GM23338 (cell line): Measurements from ENCODE around the gene C11orf24. TPM values are rescaled to one million over a fixed set of nuclear protein-coding genes. Genes with fewer than 3 reads are reported as not detected.

Experiments
- ATAC-seq: fragments of 200-7000 bp; cut with Tn5 transposase; 3 replicates; pipeline ENCODE4 v1.9.1; 2020
- DNase-seq: peaks from one replicate; pipeline ENCODE4 v3.0.0-alpha.2; 2015; ENCODE audit warnings: low spot score
- H2AFZ ChIP-seq: fragments of 200-600 bp; sonication (generic); 2 replicates; pipeline ENCODE4 v1.8.0; 2016; ENCODE audit warnings: antibody characterized with exemption, mild to moderate bottlenecking, moderate library complexity
- H3F3A ChIP-seq: fragments of 200-600 bp; sonication (generic); replicated peaks from 2 replicates; pipeline ENCODE4 v1.8.0; 2017; ENCODE audit warnings: antibody characterized with exemption, mixed run types, low read depth
- H3K27ac ChIP-seq: fragments of 200-600 bp; sonication (generic); 2 replicates; pipeline ENCODE4 v1.6.1; 2016; ENCODE audit warnings: low read depth
- H3K27me3 ChIP-seq: fragments of 200-600 bp; sonication (generic); 2 replicates; pipeline ENCODE4 v1.8.0; 2016; ENCODE audit warnings: mild to moderate bottlenecking, mixed run types, moderate library complexity; ENCODE audit not compliant: insufficient read depth
- H3K36me3 ChIP-seq: fragments of 200-600 bp; sonication (generic); 2 replicates; pipeline ENCODE4 v1.8.0; 2016; ENCODE audit warnings: mild to moderate bottlenecking; ENCODE audit not compliant: insufficient read depth
- H3K4me1 ChIP-seq: fragments of 200-600 bp; sonication (generic); 2 replicates; pipeline ENCODE4 v1.8.0; 2016; ENCODE audit warnings: mild to moderate bottlenecking, moderate library complexity; ENCODE audit not compliant: insufficient read depth
- H3K4me2 ChIP-seq: fragments of 200-600 bp; sonication (generic); 2 replicates; pipeline ENCODE4 v1.7.1; 2017; ENCODE audit warnings: mixed run types
- H3K4me3 ChIP-seq: fragments of 200-600 bp; sonication (generic); 2 replicates; pipeline ENCODE4 v1.6.1; 2016; ENCODE audit warnings: mixed run types
- H3K79me2 ChIP-seq: fragments of 200-600 bp; sonication (generic); replicated peaks from 2 replicates; pipeline ENCODE4 v1.8.0; 2017; ENCODE audit warnings: mild to moderate bottlenecking; ENCODE audit not compliant: insufficient read depth
- H3K9me2 ChIP-seq: fragments of 200-600 bp; sonication (generic); 2 replicates; pipeline ENCODE4 v1.8.0; 2017; ENCODE audit not compliant: insufficient read depth
- H4K20me1 ChIP-seq: fragments of 200-600 bp; sonication (generic); replicated peaks from 2 replicates; pipeline ENCODE4 v1.8.0; 2017; ENCODE audit warnings: mild to moderate bottlenecking; ENCODE audit not compliant: insufficient read depth
- H3K27ac Mint-ChIP-seq: 2 replicates; pipeline ENCODE4 v1.8.0; 2020; ENCODE audit warnings: inconsistent platforms, mild to moderate bottlenecking, moderate library complexity, mixed read lengths
- H3K27me3 Mint-ChIP-seq: 3 replicates; pipeline ENCODE4 v1.8.0; 2022; ENCODE audit warnings: low read depth, mild to moderate bottlenecking, moderate library complexity, mixed read lengths, inconsistent platforms; ENCODE audit not compliant: insufficient read depth, poor library complexity
- H3K36me3 Mint-ChIP-seq: 3 replicates; pipeline ENCODE4 v1.8.0; 2021; ENCODE audit warnings: low read depth, mild to moderate bottlenecking, inconsistent platforms, moderate library complexity, mixed read lengths
- H3K4me1 Mint-ChIP-seq: 3 replicates; pipeline ENCODE4 v1.8.0; 2020; ENCODE audit warnings: mild to moderate bottlenecking, inconsistent platforms, mixed read lengths
- H3K4me3 Mint-ChIP-seq: 3 replicates; pipeline ENCODE4 v1.8.0; 2021; ENCODE audit warnings: moderate library complexity, mild to moderate bottlenecking, inconsistent platforms, mixed read lengths
- H3K9me3 Mint-ChIP-seq: 3 replicates; pipeline ENCODE4 v1.8.0; 2020; ENCODE audit warnings: moderate library complexity, mild to moderate bottlenecking, inconsistent platforms, mixed read lengths
- CREB1 ChIP-seq: fragments of 250-450 bp; sonication (Bioruptor Pico); IDR thresholded peaks from 2 replicates; pipeline ENCODE4 v1.5.0; 2020; ENCODE audit warnings: low read depth, mild to moderate bottlenecking, moderate library complexity
- CTCF ChIP-seq, 2 experiments: fragments of 200-600 bp in 1 of 2; sonication (generic) in 1 of 2; conservative IDR thresholded peaks; 2 replicates each; pipeline versions ENCODE4 v1.5.1 to v1.6.1; 2016 to 2017; ENCODE audit warnings: antibody characterized with exemption in 2 of 2, low read depth in 2 of 2, mild to moderate bottlenecking in 2 of 2, moderate library complexity in 1 of 2
- EZH2phosphoT487 ChIP-seq: fragments of 200-600 bp; sonication (generic); IDR thresholded peaks from one replicate; pipeline ENCODE4 v1.8.1; 2018; ENCODE audit warnings: antibody characterized with exemption; ENCODE audit not compliant: unreplicated experiment
- NANOG ChIP-seq: IDR thresholded peaks from 2 replicates; pipeline ENCODE4 v1.6.1; 2016; ENCODE audit warnings: antibody characterized with exemption, borderline replicate concordance
- POLR2AphosphoS5 ChIP-seq: IDR thresholded peaks from 2 replicates; pipeline ENCODE4 v1.6.1; 2016; ENCODE audit warnings: antibody characterized with exemption, low read depth
- REST ChIP-seq: IDR thresholded peaks from one replicate; pipeline ENCODE4 v1.6.1; 2018; ENCODE audit warnings: antibody characterized with exemption; ENCODE audit not compliant: unreplicated experiment
- STAT1 ChIP-seq: IDR thresholded peaks from one replicate; pipeline ENCODE4 v1.6.1; 2016; ENCODE audit warnings: antibody characterized with exemption; ENCODE audit not compliant: unreplicated experiment
- ZNF331 ChIP-seq: fragments of 250-450 bp; sonication (Bioruptor Pico); IDR thresholded peaks from 2 replicates; pipeline ENCODE4 v1.5.0; 2020; ENCODE audit warnings: low read depth, mild to moderate bottlenecking, moderate library complexity
- ZNF462 ChIP-seq: fragments of 250-450 bp; sonication (Bioruptor Pico); IDR thresholded peaks from 2 replicates; pipeline ENCODE4 v1.5.0; 2020; ENCODE audit warnings: mild to moderate bottlenecking, moderate library complexity
- polyA plus RNA-seq: library from polyadenylated mRNA; unstranded; fragments of >200 nt; fragmentation: Nextera tagmentation; extraction: Ambion mirVana; gene quantifications from 2 replicates; pipeline ENCODE4 v1.2.1, GENCODE V29; 2016
- total RNA-seq: library from RNA; depleted of rRNA; stranded (reverse); fragments of >200 nt; shearing (Covaris generic); gene quantifications from 2 replicates; pipeline ENCODE4 v1.2.3, GENCODE V29; 2014

The C11orf24 gene
- total and polyA plus RNA-seq, 2 experiments from 2014 or later = 49.8 to 57.5 TPM

- no peaks in the 10 kb centered on the region for H3K36me3 ChIP-seq
- peak; percentile 53 for ATAC-seq
- Mint-ChIP-seq H3K4me3 (peak overlapping the region; percentile 91), H3K36me3 (peaks cover 2% of the 10 kb centered on the region; the same call in 1 of the 3 replicates), H3K27me3 (peaks cover 28% of the 10 kb centered on the region), H3K9me3 (no peaks in the 10 kb centered on the region; the same call in 2 of the 3 replicates), H3K27ac (peak overlapping the region; percentile 93), H3K4me1 (peaks cover 42% of the 10 kb centered on the region)
- peaks cover 25% of the 10 kb centered on the region for H4K20me1 ChIP-seq
- peak overlapping the region; percentile 88 for H3K4me2 ChIP-seq
- no peaks in the 10 kb centered on the region; the same call in 1 of the 2 replicates for H3F3A ChIP-seq
- peak; percentile 89 for DNase-seq
- H3K79me2 ChIP-seq = peaks cover 47% of the 10 kb centered on the region
- no peaks in the 10 kb centered on the region for H3K9me2 ChIP-seq
- peaks cover 4% of the 10 kb centered on the region for H3K27me3 ChIP-seq
- peak overlapping the region; percentile 90 for H3K4me3 ChIP-seq
- no peak for TF ChIP-seq NANOG
- no peak for TF ChIP-seq POLR2AphosphoS5
- TF ChIP-seq CREB1 (CRISPR knock-in tag) = no peak
- TF ChIP-seq STAT1 = no peak
- TF ChIP-seq CTCF (conservative IDR thresholded peaks at IDR 0.05; ENCODE audit: low read depth in 2 of 2) = peak in 1 of 2 experiments; percentile 37; a peak in 2 of 4 replicates
- no peak for TF ChIP-seq REST
- peaks cover 15% of the 10 kb centered on the region for H3K4me1 ChIP-seq
- peak overlapping the region; percentile 87 for H3K27ac ChIP-seq
- peak overlapping the region; percentile 57; the same call in 1 of the 2 replicates for H2AFZ ChIP-seq
Measured at GRCh38 chr11:68212421-68213134, 59.2 kb downstream of the C11orf24 start.

GRCh38 chr11:68211546-68211945 lies 60.2 kb downstream of the C11orf24 start:
- Histone ChIP-seq H3K4me2 (peak overlapping the region; percentile 88), H3K27ac (no peak overlapping the region), H4K20me1 (peaks cover 30% of the 10 kb centered on the region), H3K79me2 (peaks cover 58% of the 10 kb centered on the region), H3K27me3 (peaks cover 4% of the 10 kb centered on the region), H3K36me3 (no peaks in the 10 kb centered on the region), H3F3A (peaks cover 2% of the 10 kb centered on the region; the same call in 1 of the 2 replicates), H3K4me3 (peak overlapping the region; percentile 90), H3K4me1 (peaks cover 15% of the 10 kb centered on the region), H3K9me2 (no peaks in the 10 kb centered on the region), H2AFZ (no peak overlapping the region)
- peaks cover 31% of the 10 kb centered on the region for H3K27me3 Mint-ChIP-seq
- ATAC-seq (no peak), DNase-seq (no peak)
- H3K36me3 Mint-ChIP-seq = peaks cover 2% of the 10 kb centered on the region; the same call in 1 of the 3 replicates
- H3K27ac Mint-ChIP-seq = no peak overlapping the region
- TF ChIP-seq ZNF331 (CRISPR knock-in tag) = no peak
- TF ChIP-seq NANOG = no peak
- no peak for TF ChIP-seq EZH2phosphoT487
- TF ChIP-seq ZNF462 (CRISPR knock-in tag) = no peak
- TF ChIP-seq STAT1 = no peak
- H3K4me1 Mint-ChIP-seq = peaks cover 48% of the 10 kb centered on the region
- peak overlapping the region; percentile 91 for H3K4me3 Mint-ChIP-seq
- H3K9me3 Mint-ChIP-seq = no peaks in the 10 kb centered on the region; the same call in 2 of the 3 replicates
